Heart left ventricle (tissue), 16 donors: Measurements from ENCODE around the gene KCNQ2. TPM values are rescaled to one million over a fixed set of nuclear protein-coding genes. Genes with fewer than 3 reads are reported as not detected.

Source experiments
- ATAC-seq, 4 donors: fragments of 200-7000 bp; cut with Tn5 transposase; one replicate each; pipeline ENCODE4 v1.9.1; 2020 to 2022; ENCODE audit warnings: moderate library complexity in 4 of 4, mild to moderate bottlenecking in 3 of 4, moderate number of reproducible peaks in 1 of 4
- DNase-seq, 5 donors: peaks; one replicate each; pipeline ENCODE4 v3.0.0-alpha.2; 2020
- H3K27ac ChIP-seq, 12 donors: fragments of 200-600 bp; sonication (generic) in 4 of 12; one replicate each; pipeline versions ENCODE4 v1.5.0 to v1.8.0; 2016 to 2022; ENCODE audit warnings: mild to moderate bottlenecking in 2 of 12
- H3K27me3 ChIP-seq, 9 donors: fragments of 200-600 bp; sonication (generic) in 2 of 9; one replicate each; pipeline versions ENCODE4 v1.5.1 to v1.8.0; 2016 to 2022; ENCODE audit warnings: mild to moderate bottlenecking in 3 of 9
- H3K36me3 ChIP-seq, 9 donors: fragments of 200-600 bp; sonication (generic) in 2 of 9; one replicate each; pipeline versions ENCODE4 v1.5.0 to v1.8.0; 2018 to 2022; ENCODE audit warnings: mild to moderate bottlenecking in 2 of 9
- H3K4me1 ChIP-seq, 12 donors: fragments of 200-600 bp; sonication (generic) in 4 of 12; one replicate each; pipeline versions ENCODE4 v1.5.0 to v1.8.0; 2016 to 2022; ENCODE audit warnings: mild to moderate bottlenecking in 3 of 12
- H3K4me3 ChIP-seq, 12 donors: fragments of 200-600 bp; sonication (generic) in 4 of 12; one replicate each; pipeline versions ENCODE4 v1.5.0 to v1.8.0; 2017 to 2022; ENCODE audit warnings: mild to moderate bottlenecking in 9 of 12, moderate library complexity in 4 of 12
- H3K9me3 ChIP-seq, 12 donors: fragments of 200-600 bp; sonication (generic) in 4 of 12; one replicate each; pipeline versions ENCODE4 v1.5.0 to v1.8.0; 2016 to 2022; ENCODE audit warnings: mild to moderate bottlenecking in 1 of 12
- CTCF ChIP-seq, 12 donors: fragments of 200-600 bp; sonication (generic) in 4 of 12; IDR thresholded peaks; one replicate each; pipeline versions ENCODE4 v1.5.0 to v1.8.0; 2018 to 2022; ENCODE audit warnings: antibody characterized with exemption in 12 of 12, mild to moderate bottlenecking in 5 of 12
- POLR2A ChIP-seq, 2 donors: fragments of 450-650 bp; IDR thresholded peaks; one replicate each; pipeline ENCODE4 v1.6.1; 2017; ENCODE audit warnings: antibody characterized with exemption in 2 of 2, mild to moderate bottlenecking in 2 of 2, moderate library complexity in 2 of 2
- WGBS, 4 donors: extraction: QIAGEN DNeasy Blood & Tissue Kit in 2 of 4; methylation state at CpG; one replicate each; pipeline versions ENCODE4 v1.1.5 to v1.1.7; 2013 to 2018; 5-methylcytosine and 5-hydroxymethylcytosine counted together
- intact Hi-C, 10 donors: fragments of 100-400 bp; cut with DNase I; formaldehyde crosslinking; loops; one replicate each; pipeline versions ENCODE4 v1.11.1 to v1.14.2; 2022
- polyA plus RNA-seq, 2 donors: library from polyadenylated mRNA; stranded (reverse); fragments of 200-250 nt; gene quantifications; one replicate each; pipeline ENCODE4 v1.2.3, GENCODE V29; 2013
- total RNA-seq, 9 donors: library from RNA; depleted of rRNA in 2 of 9; stranded (reverse); fragments of >200 nt in 2 of 9; fragmentation: NEBNext Ultra II Directional in 3 of 9; extraction: Animal tissue kit (Norgen Biotek cat#: 25700) in 3 of 9; gene quantifications; one replicate each; pipeline versions ENCODE4 v1.1.0 to v1.2.4, GENCODE V29; 2016 to 2023
- donor health status: ischemic (EF 13 %, LVEDD 7.1; RV severe dilation, severe dysfunction).
- donor health status: healthy with polysubstance abuse.
- donor health status: DM: no; HTN: yes; CAD: no.
- donor health status: DM: no; HTN: no; CAD: no.
- donor health status: ischemic (EF 25% LVEDD 6.9; RV normal size, moderate dysfunction).
- donor health status: ischemic (EF 25% LVEDD 5.7; RV mildly dilated, moderate dysfunction).
- donor health status: healthy.
- donor health status: DM: yes; HTN: yes; CAD: no.
- donor health status: ischemic (EF 35%, LVEDD 5.7; RV mildly dilated, moderate dysfunction).
- donor health status: nonischemic (EF 11% LVEDD 7.7; RV severe dilation, severe dysfunction).
- donor health status: DM: yes; HTN: yes; CAD: no.
- donor health status: PGD.
- donor health status: ischemic (EF 29% LVEDD 5.4; RV normal size, mild dysfunction).
- donor health status: nonischemic (EF 23%, LVEDD 6.1; RV moderate dilation, normal function).

Gene KCNQ2
- total and polyA plus RNA-seq, 11 donors, result 0.06 to 2.6 (median 0.65) TPM; not detected in 7

DNA sequence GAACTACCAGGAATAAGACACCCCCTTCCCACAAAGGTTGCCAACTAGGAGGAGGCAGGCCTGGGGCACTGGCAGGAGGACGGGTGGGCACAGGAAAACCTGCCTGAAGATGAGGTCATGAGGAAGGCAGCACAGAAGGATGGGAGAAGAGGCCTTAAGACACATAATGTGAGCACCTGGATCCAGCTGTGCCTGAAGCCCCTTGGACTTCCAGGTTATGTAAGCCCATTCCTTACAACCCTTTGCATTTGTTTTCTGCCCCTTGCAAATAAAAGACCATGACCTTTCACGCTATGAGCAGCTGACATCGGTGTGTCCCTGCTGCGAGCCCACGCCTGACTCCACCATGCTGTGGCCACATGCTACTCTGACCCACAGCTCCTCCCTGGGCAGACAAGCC is 23.4 kb downstream of the KCNQ2 start:
- Histone ChIP-seq H3K36me3 (no peaks in the 10 kb centered on the region), H3K4me1 (peaks cover 0 to 21% (median 8%) of the 10 kb centered on the region in 12 donors), H3K27ac (no peak overlapping the region), H3K4me3 (no peak overlapping the region), H3K9me3 (no peaks in the 10 kb centered on the region), H3K27me3 (peaks cover 0 to 38% (median 6%) of the 10 kb centered on the region in 9 donors)
- 85 to 92% (median 88%) methylated on average over 5 of the region's 5 CpGs for WGBS, 4 donors
- ATAC-seq, result no peak
- intact Hi-C loops, result loop anchor here in 2 of 10 donors (5.0 to 10.0 kb wide), 2 partner anchors 76 to 133 kb away; partner anchors contain the start of gene PPDPF (in 1 of the 2)
- TF ChIP-seq CTCF (IDR thresholded peaks at IDR 0.05) (no peak), POLR2A (IDR thresholded peaks at IDR 0.05) (no peak)
- DNase-seq, result no peak

DNA sequence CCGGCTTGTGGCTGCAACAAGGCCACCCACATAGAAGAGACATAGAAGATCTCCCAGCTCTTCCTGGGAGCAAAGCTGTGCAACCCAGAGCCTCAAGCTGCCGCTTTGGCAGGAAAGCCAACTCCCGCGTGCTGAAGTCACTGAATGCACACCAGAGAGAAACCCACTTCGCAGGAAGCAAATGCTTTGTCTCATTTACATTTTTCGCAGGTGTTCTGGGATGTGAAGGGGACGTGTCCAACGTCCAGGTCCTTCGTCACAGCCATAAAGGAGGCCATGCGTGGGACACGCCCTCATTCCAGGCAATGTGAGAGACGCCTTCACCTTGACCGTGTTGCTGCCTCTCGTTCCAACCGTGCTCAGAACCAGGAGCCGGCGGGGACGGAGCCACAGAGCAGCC is 24.4 kb downstream of the KCNQ2 start:
- Histone ChIP-seq H3K27ac (no peak overlapping the region), H3K4me3 (no peak overlapping the region), H3K27me3 (peaks cover 0 to 38% (median 5%) of the 10 kb centered on the region in 9 donors), H3K4me1 (peaks cover 0 to 11% (median 0%) of the 10 kb centered on the region in 12 donors), H3K36me3 (no peaks in the 10 kb centered on the region), H3K9me3 (no peaks in the 10 kb centered on the region)
- DNase-seq, result no peak
- no peak for TF ChIP-seq CTCF (IDR thresholded peaks at IDR 0.05)
- TF ChIP-seq POLR2A (IDR thresholded peaks at IDR 0.05), result no peak
- ATAC-seq, result no peak
- 55 to 67% (median 58%) methylated on average over 15 to 18 of the region's 18 CpGs for WGBS, 4 donors
- intact Hi-C loops, result loop anchor here in 2 of 10 donors (5.0 to 10.0 kb wide), 2 partner anchors 77 to 134 kb away; partner anchors contain the start of gene PPDPF (in 1 of the 2)

- WGBS, 4 donors, result 78 to 80% (median 79%) methylated on average over 16 of the region's 16 CpGs
Measured at GRCh38 chr20:63447320-63447719, 25.1 kb downstream of the KCNQ2 start.

More at GRCh38 chr20:63447320-63447719, 25.1 kb downstream of the KCNQ2 start:
- intact Hi-C loops, result loop anchor here in 2 of 10 donors (5.0 to 10.0 kb wide), 2 partner anchors 77 to 135 kb away; partner anchors contain the start of gene PPDPF (in 1 of the 2)
- H3K9me3 ChIP-seq, result no peaks in the 10 kb centered on the region
- peaks cover 0 to 32% (median 0%) of the 10 kb centered on the region in 9 donors for H3K27me3 ChIP-seq
- no peak for TF ChIP-seq CTCF (IDR thresholded peaks at IDR 0.05)
- no peak for TF ChIP-seq POLR2A (IDR thresholded peaks at IDR 0.05)
- ATAC-seq (no peak), DNase-seq (no peak)
- H3K4me1 ChIP-seq, result peaks cover 0 to 8% (median 0%) of the 10 kb centered on the region in 12 donors
- no peaks in the 10 kb centered on the region for H3K36me3 ChIP-seq
- no peak overlapping the region for H3K4me3 ChIP-seq
- no peak overlapping the region for H3K27ac ChIP-seq
